ENCODE data around the gene ZNF358. TPM values are rescaled to one million over a fixed set of nuclear protein-coding genes. Genes with fewer than 3 reads are reported as not detected.
A peak's percentile ranks its signal among the peaks of the same experiment; 100 is the strongest.

Gene ZNF358
- total and polyA plus RNA-seq, 5 donors: 101 to 143 (median 119) TPM

DNA sequence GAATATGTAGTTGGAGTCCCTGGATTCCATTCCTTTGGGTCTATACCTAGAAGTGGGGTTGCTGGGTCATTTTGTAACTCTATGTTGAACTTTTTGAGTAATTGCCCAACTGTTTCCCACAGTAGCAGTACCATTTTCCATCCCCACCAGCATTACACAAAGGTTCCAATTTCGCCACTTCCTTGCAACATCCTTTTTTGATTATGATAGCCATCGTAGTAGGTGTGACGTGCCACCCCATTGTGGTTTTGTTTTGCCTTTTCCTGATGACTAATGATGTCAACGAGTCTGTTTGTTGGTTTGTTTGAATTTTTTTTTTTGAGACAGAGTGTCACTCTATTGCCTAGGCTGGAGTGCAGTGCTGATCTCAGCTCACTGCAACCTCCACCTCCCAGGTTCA lies 23.8 kb upstream of the ZNF358 start:
- 60% methylated on average over 4 of the region's 4 CpGs for WGBS
- H3K27me3 ChIP-seq (ENCODE audit: control insufficient read depth, insufficient read depth): no peaks in the 10 kb centered on the region
- no peak for ATAC-seq
- H3K27ac ChIP-seq (ENCODE audit: low read length): no peak overlapping the region
- H3K9me3 ChIP-seq (ENCODE audit: control insufficient read depth, low read length): no peaks in the 10 kb centered on the region
- intact Hi-C loops (cut with DNase I): no loop called here
- no peak overlapping the region for H3K4me3 ChIP-seq (ENCODE audit: low read length)
- H3K4me1 ChIP-seq (ENCODE audit: control insufficient read depth, insufficient read depth, low read length): peaks cover 2% of the 10 kb centered on the region
- DNase-seq: no peak

DNA sequence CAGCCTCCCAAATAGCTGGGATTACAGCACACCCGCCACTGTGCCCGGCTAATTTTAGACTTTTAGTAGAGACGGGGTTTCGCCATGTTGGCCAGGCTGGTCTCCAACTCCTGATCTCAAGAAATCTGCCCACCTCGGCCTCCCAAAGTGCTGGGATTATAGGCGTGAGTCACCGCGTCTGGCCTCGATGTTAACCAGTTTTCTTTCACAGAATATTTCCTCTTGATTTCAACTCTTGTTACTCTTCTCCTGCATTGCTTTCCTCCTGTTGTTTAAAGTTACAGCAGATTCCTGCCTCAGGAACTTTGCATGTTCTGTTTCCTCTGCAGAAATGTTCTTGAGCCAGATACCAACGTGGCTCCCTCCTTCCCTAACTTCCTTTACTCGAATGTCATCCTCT lies 23.3 kb upstream of the ZNF358 start:
- ATAC-seq (no peak), DNase-seq (no peak)
- intact Hi-C loops (cut with DNase I): no loop called here
- H3K27me3 ChIP-seq (ENCODE audit: control insufficient read depth, insufficient read depth): no peaks in the 10 kb centered on the region
- WGBS: 66% methylated on average over 11 of the region's 11 CpGs
- peaks cover 2% of the 10 kb centered on the region for H3K4me1 ChIP-seq (ENCODE audit: control insufficient read depth, insufficient read depth, low read length)
- no peaks in the 10 kb centered on the region for H3K9me3 ChIP-seq (ENCODE audit: control insufficient read depth, low read length)
- H3K4me3 ChIP-seq (ENCODE audit: low read length): no peak overlapping the region
- H3K27ac ChIP-seq (ENCODE audit: low read length): no peak overlapping the region

DNA sequence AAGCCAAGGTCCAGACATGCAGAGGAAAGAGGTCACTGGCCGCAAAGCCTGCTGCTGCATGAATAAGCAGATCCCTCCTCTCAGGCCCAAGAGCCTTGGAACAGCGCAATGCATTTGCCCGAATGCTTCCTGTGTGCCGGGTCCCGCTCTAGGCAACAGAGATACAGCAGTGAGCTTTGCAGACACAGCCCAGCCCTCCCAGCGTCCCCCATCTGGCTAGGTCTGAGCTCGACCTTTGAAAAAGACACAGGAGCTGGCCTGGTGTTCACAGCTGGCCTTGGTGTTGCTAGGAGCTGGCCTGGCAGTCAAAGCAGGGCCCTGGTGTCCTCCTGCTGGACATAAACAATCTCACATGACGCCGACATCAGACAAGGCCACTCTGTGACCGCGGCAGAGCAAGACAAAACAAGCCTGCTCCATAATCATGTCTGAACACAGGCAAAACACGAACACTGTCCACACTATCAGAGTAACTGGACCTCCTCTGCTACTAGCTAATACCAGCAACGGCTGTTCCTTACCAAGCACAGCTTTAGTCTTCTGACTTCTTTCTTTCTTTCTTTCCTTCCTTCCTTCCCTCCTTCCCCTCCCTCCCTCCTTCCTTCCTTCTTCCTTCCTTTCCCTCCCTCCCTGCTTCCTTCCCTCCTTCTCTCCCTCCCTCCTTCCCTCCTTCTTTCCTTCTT lies 21.3 kb upstream of the ZNF358 start:
- DNase-seq: peak; percentile 51 to 89 (median 83)
- no peak overlapping the region for H3K4me3 ChIP-seq (ENCODE audit: low read length)
- intact Hi-C loops (cut with DNase I): no loop called here

DNA sequence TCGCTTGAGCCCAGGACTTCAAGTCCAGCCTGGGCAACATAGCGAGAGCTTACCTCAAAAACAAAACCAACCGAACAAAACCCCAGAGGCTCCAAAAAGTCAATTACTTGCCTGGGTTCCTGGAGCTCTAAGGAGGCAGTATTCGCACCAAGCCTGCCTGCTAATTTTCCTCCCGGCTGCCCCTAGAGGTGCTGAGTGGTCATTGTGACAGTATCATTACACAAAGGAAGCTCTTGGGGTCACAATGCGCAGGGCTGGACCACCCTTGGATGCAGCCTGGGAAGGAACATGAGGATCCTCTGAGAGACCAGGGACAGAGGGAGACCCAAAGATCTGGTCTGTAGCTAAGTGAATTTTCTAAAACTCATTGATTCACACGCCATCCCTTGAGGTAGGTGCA lies 18.6 kb upstream of the ZNF358 start:
- intact Hi-C loops (cut with DNase I): no loop called here
- H3K9me3 ChIP-seq (ENCODE audit: control insufficient read depth, low read length): no peaks in the 10 kb centered on the region
- DNase-seq (peak in 1 of 3 donors; percentile 10), ATAC-seq (no peak)
- H3K27me3 ChIP-seq (ENCODE audit: control insufficient read depth, insufficient read depth): no peaks in the 10 kb centered on the region
- peaks cover 2% of the 10 kb centered on the region for H3K4me1 ChIP-seq (ENCODE audit: control insufficient read depth, insufficient read depth, low read length)
- H3K4me3 ChIP-seq (ENCODE audit: low read length): no peak overlapping the region
- WGBS: 54% methylated on average over 7 of the region's 7 CpGs
- no peak overlapping the region for H3K27ac ChIP-seq (ENCODE audit: low read length)

More for the DNA sequence above, 21.3 kb upstream of the ZNF358 start:
- Histone ChIP-seq H3K4me1 (ENCODE audit: control insufficient read depth, insufficient read depth, low read length) (peaks cover 2% of the 10 kb centered on the region), H3K27ac (ENCODE audit: low read length) (peak overlapping the region; percentile 90), H3K9me3 (ENCODE audit: control insufficient read depth, low read length) (no peaks in the 10 kb centered on the region), H3K27me3 (ENCODE audit: control insufficient read depth, insufficient read depth) (no peaks in the 10 kb centered on the region)
- WGBS: 32% methylated on average over 13 of the region's 13 CpGs
- peak; percentile 75 to 90 for ATAC-seq

DNA sequence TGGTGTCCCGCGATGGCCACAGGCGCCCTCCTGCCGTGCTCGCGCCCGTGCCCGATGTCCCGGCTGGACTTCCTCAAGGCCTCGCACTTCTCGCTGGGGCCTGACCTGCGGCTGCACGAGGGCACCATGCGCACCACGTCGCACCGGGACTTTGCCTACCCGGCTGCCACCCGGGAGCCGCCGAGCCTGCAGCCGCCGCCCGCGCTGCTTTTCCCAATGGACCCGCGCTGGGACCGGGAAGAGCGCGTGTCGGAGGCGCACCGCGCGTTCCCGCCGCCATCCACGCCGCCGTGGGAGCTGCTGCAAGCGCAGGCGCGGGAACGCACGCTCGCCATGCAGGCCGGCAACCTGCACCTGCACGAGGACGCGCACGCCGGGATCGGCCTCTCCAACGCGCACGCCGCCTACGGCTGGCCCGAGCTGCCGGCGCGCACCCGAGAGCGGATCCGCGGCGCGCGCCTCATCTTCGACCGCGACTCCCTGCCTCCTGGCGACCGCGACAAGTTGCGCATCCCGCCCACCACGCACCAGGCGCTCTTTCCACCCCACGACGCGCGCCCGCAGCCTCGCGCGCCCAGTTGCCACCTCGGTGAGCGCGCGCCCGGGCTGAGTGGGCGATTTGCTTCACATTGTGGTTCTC lies 15.0 kb upstream of the ZNF358 start:
- 1% methylated on average over 93 of the region's 93 CpGs for WGBS
- Histone ChIP-seq H3K27ac (ENCODE audit: low read length) (no peak overlapping the region), H3K4me3 (ENCODE audit: low read length) (peak overlapping the region; percentile 6), H3K9me3 (ENCODE audit: control insufficient read depth, low read length) (no peaks in the 10 kb centered on the region), H3K4me1 (ENCODE audit: control insufficient read depth, insufficient read depth, low read length) (no peaks in the 10 kb centered on the region), H3K27me3 (ENCODE audit: control insufficient read depth, insufficient read depth) (no peaks in the 10 kb centered on the region)
- peak; percentile 57 to 79 (median 76) for DNase-seq
- intact Hi-C loops (cut with DNase I): no loop called here
- ATAC-seq: peak; percentile 65 to 70

DNA sequence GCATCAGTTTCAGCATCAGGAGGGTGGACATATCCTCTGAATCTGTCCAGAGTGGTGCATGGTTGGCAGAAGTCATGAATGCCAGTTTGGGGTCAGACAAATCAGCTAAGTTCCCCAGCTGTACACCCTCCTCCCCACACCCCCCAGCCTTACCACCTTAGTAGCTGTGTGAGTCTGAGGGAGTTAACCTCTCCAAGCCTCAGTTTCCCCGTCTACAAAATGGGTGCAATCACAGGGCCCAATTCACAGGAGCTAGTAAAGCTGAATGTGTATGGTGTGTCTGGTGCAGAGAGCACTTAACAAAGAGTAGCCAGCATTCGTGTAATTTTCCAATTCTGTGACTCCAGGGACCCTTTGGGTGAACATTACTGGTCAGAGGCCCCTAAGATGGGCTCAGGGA lies 13.4 kb upstream of the ZNF358 start:
- no peaks in the 10 kb centered on the region for H3K27me3 ChIP-seq (ENCODE audit: control insufficient read depth, insufficient read depth)

DNA sequence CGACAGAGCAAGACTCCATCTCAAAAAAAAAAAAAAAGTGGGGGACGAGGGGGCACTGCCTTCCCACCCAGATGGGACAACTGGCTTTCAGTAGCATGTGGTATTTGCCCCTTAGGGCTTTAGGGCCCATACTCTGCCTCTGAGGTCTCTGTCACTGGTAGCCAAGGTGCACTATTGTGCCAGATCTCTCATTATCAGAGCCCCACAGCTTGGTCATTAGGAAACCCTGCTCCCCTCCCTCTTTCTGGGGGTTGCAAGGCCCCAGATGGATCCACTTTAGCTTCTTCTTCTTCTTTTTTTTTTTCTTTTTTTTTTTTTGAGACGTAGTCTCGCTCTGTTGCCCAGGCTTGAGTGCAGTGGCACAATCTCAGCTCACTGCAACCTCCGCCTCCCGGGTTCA lies 11.2 kb upstream of the ZNF358 start:
- no peak overlapping the region for H3K27ac ChIP-seq (ENCODE audit: low read length)
- no peaks in the 10 kb centered on the region for H3K4me1 ChIP-seq (ENCODE audit: control insufficient read depth, insufficient read depth, low read length)
- intact Hi-C loops (cut with DNase I): no loop called here
- no peak for ATAC-seq
- no peaks in the 10 kb centered on the region for H3K27me3 ChIP-seq (ENCODE audit: control insufficient read depth, insufficient read depth)
- WGBS: 87% methylated on average over 6 of the region's 6 CpGs
- DNase-seq: no peak
- no peaks in the 10 kb centered on the region for H3K9me3 ChIP-seq (ENCODE audit: control insufficient read depth, low read length)
- no peak overlapping the region for H3K4me3 ChIP-seq (ENCODE audit: low read length)

More for the DNA sequence above, 13.4 kb upstream of the ZNF358 start:
- ATAC-seq: no peak
- 38% methylated on average over 2 of the region's 2 CpGs for WGBS
- H3K9me3 ChIP-seq (ENCODE audit: control insufficient read depth, low read length): no peaks in the 10 kb centered on the region
- H3K4me1 ChIP-seq (ENCODE audit: control insufficient read depth, insufficient read depth, low read length): no peaks in the 10 kb centered on the region
- no peak overlapping the region for H3K27ac ChIP-seq (ENCODE audit: low read length)
- intact Hi-C loops (cut with DNase I): no loop called here
- H3K4me3 ChIP-seq (ENCODE audit: low read length): no peak overlapping the region
- DNase-seq: peak in 1 of 3 donors; percentile 0

DNA sequence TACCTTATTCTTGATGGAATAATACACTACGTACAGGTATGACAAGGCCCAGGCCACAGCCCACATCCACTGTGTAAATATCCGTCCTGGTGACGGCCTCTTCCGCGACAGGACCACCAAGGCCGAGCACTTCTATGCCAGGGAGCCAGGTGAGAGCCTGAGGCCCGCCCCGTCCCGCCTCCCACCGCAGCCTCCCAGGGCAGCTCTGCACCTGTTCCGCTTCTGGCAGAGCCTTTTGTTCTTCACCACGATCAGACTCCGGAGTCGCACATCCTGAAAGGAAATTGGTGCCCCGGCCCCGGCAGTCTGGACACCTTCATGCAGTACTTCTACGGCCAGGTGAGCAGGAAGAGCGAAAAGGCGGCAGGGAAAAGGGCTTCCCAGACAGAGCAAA lies 10.6 kb upstream of the ZNF358 start:
- no peaks in the 10 kb centered on the region for H3K27me3 ChIP-seq (ENCODE audit: control insufficient read depth, insufficient read depth)
- peak in 1 of 3 donors; percentile 43 for DNase-seq
- no peaks in the 10 kb centered on the region for H3K9me3 ChIP-seq (ENCODE audit: control insufficient read depth, low read length)
- intact Hi-C loops (cut with DNase I): no loop called here
- WGBS: 48% methylated on average over 19 of the region's 19 CpGs
- H3K27ac ChIP-seq (ENCODE audit: low read length): no peak overlapping the region
- no peak for ATAC-seq
- no peak overlapping the region for H3K4me3 ChIP-seq (ENCODE audit: low read length)
- H3K4me1 ChIP-seq (ENCODE audit: control insufficient read depth, insufficient read depth, low read length): no peaks in the 10 kb centered on the region

DNA sequence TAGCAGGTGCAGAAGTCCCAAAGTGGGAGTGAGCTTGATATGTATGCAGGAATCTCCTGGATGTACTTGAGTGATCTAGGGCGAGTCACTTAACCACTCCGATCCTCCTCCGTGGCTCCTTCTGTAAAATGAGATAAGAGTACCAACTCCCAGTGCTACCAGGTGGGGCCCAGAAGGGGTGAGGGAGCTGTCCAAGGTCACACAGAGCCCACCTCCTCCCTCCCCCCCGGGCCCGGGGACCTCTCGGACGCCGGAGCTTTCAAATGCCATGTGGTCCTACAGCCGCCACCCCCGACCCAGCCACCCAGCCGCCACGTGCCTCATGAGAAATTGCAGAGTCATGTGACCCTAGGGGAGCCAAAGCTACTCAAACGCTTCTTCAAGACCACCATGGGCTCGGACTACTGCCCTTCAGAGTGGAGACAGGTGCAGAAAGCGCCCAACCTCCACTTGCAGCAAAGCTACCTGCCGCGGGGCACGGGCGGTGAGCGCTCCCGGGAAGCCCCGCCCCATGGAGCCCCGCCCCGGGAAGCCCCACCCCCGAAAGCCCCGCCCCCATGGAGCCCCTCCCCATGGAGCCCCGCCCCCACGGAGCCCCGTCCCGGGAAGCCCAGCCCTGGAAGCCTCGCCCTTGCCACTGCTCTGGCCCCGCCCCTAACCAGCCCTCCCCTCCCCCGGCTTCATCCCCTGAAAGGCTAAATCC lies 10.1 kb upstream of the ZNF358 start:
- peak overlapping the region; percentile 0 for H3K4me3 ChIP-seq (ENCODE audit: low read length)
- DNase-seq (peak in 2 of 3 donors; percentile 66 to 81), ATAC-seq (peak; percentile 51 to 57)
- no peaks in the 10 kb centered on the region for H3K4me1 ChIP-seq (ENCODE audit: control insufficient read depth, insufficient read depth, low read length)
- no peaks in the 10 kb centered on the region for H3K9me3 ChIP-seq (ENCODE audit: control insufficient read depth, low read length)
- H3K27me3 ChIP-seq (ENCODE audit: control insufficient read depth, insufficient read depth): no peaks in the 10 kb centered on the region
- WGBS: 4% methylated on average over 33 of the region's 33 CpGs
- H3K27ac ChIP-seq (ENCODE audit: low read length): no peak overlapping the region
- intact Hi-C loops (cut with DNase I): no loop called here

DNA sequence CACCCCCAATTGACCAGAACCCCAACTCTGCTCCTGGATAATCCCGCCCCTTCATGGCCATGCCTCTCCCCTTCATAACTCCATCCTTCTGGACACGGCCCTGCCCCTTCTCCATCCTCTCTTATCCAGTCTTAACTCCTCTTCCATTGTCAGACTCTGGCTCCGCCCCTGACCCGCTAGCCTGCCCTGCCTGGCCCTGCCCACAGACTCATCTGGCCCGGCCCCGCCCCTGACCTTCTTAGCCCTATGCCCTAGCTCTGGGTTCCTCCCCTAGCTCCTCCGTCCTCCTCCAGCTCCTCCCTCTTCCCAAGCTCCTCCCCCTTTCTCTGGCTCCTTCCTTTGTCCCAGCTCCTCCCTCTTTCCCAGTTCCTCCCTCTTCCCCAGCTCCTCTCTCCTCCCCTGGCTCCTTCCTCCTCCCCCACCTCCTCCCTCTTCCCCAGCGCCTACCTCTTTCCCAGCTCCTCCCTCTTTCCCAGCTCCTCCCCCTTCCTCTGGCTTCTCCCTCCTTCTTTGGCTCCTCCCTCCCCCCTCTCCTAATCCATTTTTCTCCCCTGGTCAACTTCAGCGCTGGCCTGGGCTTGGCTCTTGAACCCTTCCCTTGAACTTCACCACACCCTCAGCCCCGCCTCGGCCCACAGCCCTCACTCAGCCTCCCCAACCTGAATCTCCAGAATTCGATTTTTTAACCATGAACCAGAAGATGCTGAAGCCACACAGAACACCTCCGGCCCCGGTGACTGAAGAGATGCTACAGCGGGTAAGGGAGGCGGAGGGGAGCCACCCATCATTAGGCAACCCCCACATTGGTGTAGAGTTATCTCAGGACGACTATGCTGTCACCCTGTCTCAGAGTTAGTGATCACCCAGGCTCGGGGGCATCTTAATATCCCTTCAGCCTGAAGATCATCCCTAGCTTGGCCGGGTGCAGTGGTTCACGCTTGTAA lies 9.2 kb upstream of the ZNF358 start:
- no peaks in the 10 kb centered on the region for H3K9me3 ChIP-seq (ENCODE audit: control insufficient read depth, low read length)
- no peaks in the 10 kb centered on the region for H3K27me3 ChIP-seq (ENCODE audit: control insufficient read depth, insufficient read depth)
- ATAC-seq: peak; percentile 92 to 95
- no peak overlapping the region for H3K27ac ChIP-seq (ENCODE audit: low read length)
- DNase-seq: peak; percentile 90 to 94 (median 92)
- WGBS: 48% methylated on average over 20 of the region's 20 CpGs
- no peaks in the 10 kb centered on the region for H3K4me1 ChIP-seq (ENCODE audit: control insufficient read depth, insufficient read depth, low read length)
- intact Hi-C loops (cut with DNase I): no loop called here
- no peak overlapping the region for H3K4me3 ChIP-seq (ENCODE audit: low read length)

All from right cardiac atrium (tissue), 5 donors.